HEK293 (cell line): ENCODE data around the gene SENP5.

Experiments used
- CTCF ChIA-PET: fragments of 350-600 bp; formaldehyde crosslinking; extraction: SDS; loops from one replicate; lab custom pipeline; 2021; ENCODE audit warnings: antibody characterized with exemption; lab: Yijun Ruan, JAX
- POLR2A ChIA-PET: fragments of 300-600 bp; formaldehyde crosslinking; extraction: SDS; loops from one replicate; lab custom pipeline; 2020; ENCODE audit warnings: antibody characterized with exemption, inconsistent platforms; lab: Yijun Ruan, JAX
- H3K27ac ChIP-seq: fragments of 200-500 bp; sonication (Bioruptor generic); 2 replicates; pipeline ENCODE4 v1.5.1; 2014; ENCODE audit warnings: low read depth, low read length, control low read depth, inconsistent platforms; ENCODE audit errors: extremely low read depth
- H3K36me3 ChIP-seq, 2 experiments: fragments of 200-500 bp in 1 of 2; sonication (Bioruptor generic) in 1 of 2; 1 replicate in 1 of 2; 2 replicates in 1 of 2; pipeline ENCODE4 v1.5.1; 2014 to 2017; ENCODE audit warnings: inconsistent platforms in 2 of 2, low read length in 2 of 2; ENCODE audit not compliant: control insufficient read depth in 2 of 2, insufficient read depth in 1 of 2
- H3K4me1 ChIP-seq: fragments of 200-500 bp; sonication (Bioruptor generic); 2 replicates; pipeline ENCODE4 v1.5.1; 2014; ENCODE audit warnings: mild to moderate bottlenecking, low read length, inconsistent platforms; ENCODE audit not compliant: control insufficient read depth, insufficient read depth
- H3K4me3 ChIP-seq: 2 replicates; pipeline ENCODE4 v1.5.1; 2011; ENCODE audit warnings: low read depth, mild to moderate bottlenecking, control low read depth, low read length, moderate library complexity
- H3K9me3 ChIP-seq: fragments of 200-500 bp; sonication (Bioruptor generic); 2 replicates; pipeline ENCODE4 v1.5.1; 2014; ENCODE audit warnings: low read depth, low read length, inconsistent platforms; ENCODE audit not compliant: control insufficient read depth, insufficient read depth
- HOXA7 ChIP-seq: sonication (generic); formaldehyde crosslinking; IDR thresholded peaks from 2 replicates; pipeline ENCODE4 v1.8.1; 2022; ENCODE audit warnings: missing genetic modification reagents, borderline replicate concordance
- KLF1 ChIP-seq: fragments of 450-650 bp; formaldehyde crosslinking; IDR thresholded peaks from 2 replicates; pipeline ENCODE4 v1.5.1; 2016; ENCODE audit warnings: missing biosample characterization, missing genetic modification characterization
- OSR2 ChIP-seq: fragments of 450-650 bp; formaldehyde crosslinking; IDR thresholded peaks from 2 replicates; pipeline ENCODE4 v1.5.1; 2016; ENCODE audit warnings: missing biosample characterization, missing genetic modification characterization
- RBAK ChIP-seq: fragments of 450-650 bp; formaldehyde crosslinking; IDR thresholded peaks from 2 replicates; pipeline ENCODE4 v1.5.1; 2016; ENCODE audit warnings: missing biosample characterization, missing genetic modification characterization
- SCRT2 ChIP-seq: fragments of 450-650 bp; formaldehyde crosslinking; IDR thresholded peaks from 2 replicates; pipeline ENCODE4 v1.5.1; 2016; ENCODE audit warnings: missing biosample characterization, missing genetic modification characterization
- SP2 ChIP-seq: fragments of 450-650 bp; formaldehyde crosslinking; IDR thresholded peaks from 2 replicates; pipeline ENCODE4 v1.5.1; 2016; ENCODE audit warnings: missing biosample characterization, missing genetic modification characterization
- ZBTB1 ChIP-seq: fragments of 450-650 bp; formaldehyde crosslinking; IDR thresholded peaks from 2 replicates; pipeline ENCODE4 v1.5.1; 2016; ENCODE audit warnings: missing biosample characterization, missing genetic modification characterization
- ZBTB49 ChIP-seq: fragments of 450-650 bp; formaldehyde crosslinking; IDR thresholded peaks from 2 replicates; pipeline ENCODE4 v1.5.1; 2016; ENCODE audit warnings: missing biosample characterization, missing genetic modification characterization, low read depth
- ZNF114 ChIP-seq: fragments of 450-650 bp; formaldehyde crosslinking; IDR thresholded peaks from 2 replicates; pipeline ENCODE4 v1.5.0; 2017; ENCODE audit warnings: missing biosample characterization, missing genetic modification characterization
- ZNF121 ChIP-seq: fragments of 450-650 bp; formaldehyde crosslinking; IDR thresholded peaks from 2 replicates; pipeline ENCODE4 v1.5.1; 2016; ENCODE audit warnings: missing biosample characterization, missing genetic modification characterization
- ZNF341 ChIP-seq: fragments of 450-650 bp; formaldehyde crosslinking; IDR thresholded peaks from 2 replicates; pipeline ENCODE4; 2016; ENCODE audit warnings: low read depth, missing biosample characterization, missing genetic modification characterization
- ZNF350 ChIP-seq: fragments of 450-650 bp; formaldehyde crosslinking; IDR thresholded peaks from 2 replicates; pipeline ENCODE4 v1.5.0; 2017; ENCODE audit warnings: missing biosample characterization, mild to moderate bottlenecking, missing genetic modification characterization
- ZNF391 ChIP-seq: fragments of 450-650 bp; formaldehyde crosslinking; IDR thresholded peaks from 2 replicates; pipeline ENCODE4 v1.5.1; 2016; ENCODE audit warnings: low read depth, missing biosample characterization, missing genetic modification characterization, borderline replicate concordance
- ZNF416 ChIP-seq: fragments of 450-650 bp; formaldehyde crosslinking; IDR thresholded peaks from 2 replicates; pipeline ENCODE4 v1.5.1; 2016; ENCODE audit warnings: missing biosample characterization, missing genetic modification characterization
- ZNF433 ChIP-seq: fragments of 450-650 bp; formaldehyde crosslinking; IDR thresholded peaks from 2 replicates; pipeline ENCODE4 v1.5.1; 2016; ENCODE audit warnings: missing biosample characterization, missing genetic modification characterization, low read depth
- ZNF510 ChIP-seq: fragments of 450-650 bp; formaldehyde crosslinking; IDR thresholded peaks from 2 replicates; pipeline ENCODE4 v1.5.1; 2018; ENCODE audit warnings: mild to moderate bottlenecking, missing genetic modification characterization, missing biosample characterization; ENCODE audit not compliant: insufficient replicate concordance
- ZNF514 ChIP-seq: fragments of 450-650 bp; formaldehyde crosslinking; IDR thresholded peaks from 2 replicates; pipeline ENCODE4 v1.5.1; 2016; ENCODE audit warnings: missing biosample characterization, missing genetic modification characterization
- ZNF548 ChIP-seq: fragments of 450-650 bp; formaldehyde crosslinking; IDR thresholded peaks from 2 replicates; pipeline ENCODE4 v1.5.1; 2016; ENCODE audit warnings: missing biosample characterization, missing genetic modification characterization
- TF ChIP-seq, protein P1 (sequence below): fragments of 450-650 bp; formaldehyde crosslinking; IDR thresholded peaks from 2 replicates; pipeline ENCODE4 v1.5.1; 2016; ENCODE audit warnings: missing biosample characterization, missing genetic modification characterization
- TF ChIP-seq, protein P2 (sequence below): fragments of 450-650 bp; IDR thresholded peaks from 2 replicates; pipeline ENCODE4 v1.5.1; 2018; ENCODE audit warnings: missing biosample characterization, missing genetic modification characterization
- TF ChIP-seq, protein P3 (sequence below): fragments of 450-650 bp; formaldehyde crosslinking; IDR thresholded peaks from 2 replicates; pipeline ENCODE4 v1.5.1; 2016; ENCODE audit warnings: missing biosample characterization, missing genetic modification characterization
- TF ChIP-seq, protein P4 (sequence below): fragments of 450-650 bp; formaldehyde crosslinking; IDR thresholded peaks from 2 replicates; pipeline ENCODE4 v1.5.1; 2016; ENCODE audit warnings: missing biosample characterization, missing genetic modification characterization

SENP5 gene

GRCh38 chr3:196932600-196932999 is 64.9 kb downstream of the SENP5 start:
- no peak for TF ChIP-seq ZNF350 (tag by site-specific recombination)
- TF ChIP-seq, protein P1, sequence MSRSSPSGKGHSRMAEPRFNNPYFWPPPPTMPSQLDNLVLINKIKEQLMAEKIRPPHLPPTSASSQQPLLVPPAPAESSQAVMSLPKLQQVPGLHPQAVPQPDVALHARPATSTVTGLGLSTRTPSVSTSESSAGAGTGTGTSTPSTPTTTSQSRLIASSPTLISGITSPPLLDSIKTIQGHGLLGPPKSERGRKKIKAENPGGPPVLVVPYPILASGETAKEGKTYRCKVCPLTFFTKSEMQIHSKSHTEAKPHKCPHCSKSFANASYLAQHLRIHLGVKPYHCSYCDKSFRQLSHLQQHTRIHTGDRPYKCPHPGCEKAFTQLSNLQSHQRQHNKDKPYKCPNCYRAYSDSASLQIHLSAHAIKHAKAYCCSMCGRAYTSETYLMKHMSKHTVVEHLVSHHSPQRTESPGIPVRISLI (tag by site-specific recombination): 0 out of 2 replicates have a peak, but pooled peaks have one; percentile 37
- POLR2A ChIA-PET: no interaction called here
- Histone ChIP-seq H3K4me1 (no peaks in the 10 kb centered on the region), H3K27ac (no peak overlapping the region), H3K36me3 (peaks cover 7 to 92% of the 10 kb centered on the region in 2 experiments; a peak in 2 of 3 replicates), H3K4me3 (no peak overlapping the region), H3K9me3 (no peaks in the 10 kb centered on the region)
- CTCF ChIA-PET: no interaction called here

GRCh38 chr3:196936288-196936687 is 68.6 kb downstream of the SENP5 start:
- TF ChIP-seq ZNF121 (tag by site-specific recombination) (peak; percentile 84), RBAK (tag by site-specific recombination) (no peak), ZNF510 (tag by site-specific recombination) (no peak), ZNF514 (tag by site-specific recombination) (no peak)
- ChIA-PET CTCF (no interaction called here), POLR2A (no interaction called here)
- Histone ChIP-seq H3K4me1 (no peaks in the 10 kb centered on the region), H3K4me3 (no peak overlapping the region), H3K27ac (no peak overlapping the region), H3K9me3 (no peaks in the 10 kb centered on the region), H3K36me3 (peaks cover 7 to 92% of the 10 kb centered on the region in 2 experiments)

- H3K4me1 ChIP-seq: no peaks in the 10 kb centered on the region
- no peak overlapping the region for H3K4me3 ChIP-seq
- no peaks in the 10 kb centered on the region for H3K9me3 ChIP-seq
- H3K27ac ChIP-seq: no peak overlapping the region
- peaks cover 7 to 75% of the 10 kb centered on the region in 2 experiments for H3K36me3 ChIP-seq
- ChIA-PET POLR2A (no interaction called here), CTCF (interaction anchor here (0.7 kb wide), 1 partner anchor 106 kb away, joined by 4 read pairs; no protein-coding TSS in a partner anchor)
- no peak for TF ChIP-seq SP2 (tag by site-specific recombination)
- no peak for TF ChIP-seq KLF1
- TF ChIP-seq ZNF114: no peak
- TF ChIP-seq ZNF416 (tag by site-specific recombination): no peak
- TF ChIP-seq HOXA7 (CRISPR knock-in tag): no peak
- no peak for TF ChIP-seq SCRT2 (tag by site-specific recombination)
- TF ChIP-seq, protein P2, sequence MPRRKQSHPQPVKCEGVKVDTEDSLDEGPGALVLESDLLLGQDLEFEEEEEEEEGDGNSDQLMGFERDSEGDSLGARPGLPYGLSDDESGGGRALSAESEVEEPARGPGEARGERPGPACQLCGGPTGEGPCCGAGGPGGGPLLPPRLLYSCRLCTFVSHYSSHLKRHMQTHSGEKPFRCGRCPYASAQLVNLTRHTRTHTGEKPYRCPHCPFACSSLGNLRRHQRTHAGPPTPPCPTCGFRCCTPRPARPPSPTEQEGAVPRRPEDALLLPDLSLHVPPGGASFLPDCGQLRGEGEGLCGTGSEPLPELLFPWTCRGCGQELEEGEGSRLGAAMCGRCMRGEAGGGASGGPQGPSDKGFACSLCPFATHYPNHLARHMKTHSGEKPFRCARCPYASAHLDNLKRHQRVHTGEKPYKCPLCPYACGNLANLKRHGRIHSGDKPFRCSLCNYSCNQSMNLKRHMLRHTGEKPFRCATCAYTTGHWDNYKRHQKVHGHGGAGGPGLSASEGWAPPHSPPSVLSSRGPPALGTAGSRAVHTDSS: no peak
- TF ChIP-seq OSR2 (tag by site-specific recombination): no peak
- no peak for TF ChIP-seq ZNF391 (tag by site-specific recombination)
- TF ChIP-seq, protein P3, sequence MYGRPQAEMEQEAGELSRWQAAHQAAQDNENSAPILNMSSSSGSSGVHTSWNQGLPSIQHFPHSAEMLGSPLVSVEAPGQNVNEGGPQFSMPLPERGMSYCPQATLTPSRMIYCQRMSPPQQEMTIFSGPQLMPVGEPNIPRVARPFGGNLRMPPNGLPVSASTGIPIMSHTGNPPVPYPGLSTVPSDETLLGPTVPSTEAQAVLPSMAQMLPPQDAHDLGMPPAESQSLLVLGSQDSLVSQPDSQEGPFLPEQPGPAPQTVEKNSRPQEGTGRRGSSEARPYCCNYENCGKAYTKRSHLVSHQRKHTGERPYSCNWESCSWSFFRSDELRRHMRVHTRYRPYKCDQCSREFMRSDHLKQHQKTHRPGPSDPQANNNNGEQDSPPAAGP (tag by site-specific recombination): no peak
- no peak for TF ChIP-seq ZNF433 (tag by site-specific recombination)
- no peak for TF ChIP-seq ZNF548 (tag by site-specific recombination)
- TF ChIP-seq, protein P4, sequence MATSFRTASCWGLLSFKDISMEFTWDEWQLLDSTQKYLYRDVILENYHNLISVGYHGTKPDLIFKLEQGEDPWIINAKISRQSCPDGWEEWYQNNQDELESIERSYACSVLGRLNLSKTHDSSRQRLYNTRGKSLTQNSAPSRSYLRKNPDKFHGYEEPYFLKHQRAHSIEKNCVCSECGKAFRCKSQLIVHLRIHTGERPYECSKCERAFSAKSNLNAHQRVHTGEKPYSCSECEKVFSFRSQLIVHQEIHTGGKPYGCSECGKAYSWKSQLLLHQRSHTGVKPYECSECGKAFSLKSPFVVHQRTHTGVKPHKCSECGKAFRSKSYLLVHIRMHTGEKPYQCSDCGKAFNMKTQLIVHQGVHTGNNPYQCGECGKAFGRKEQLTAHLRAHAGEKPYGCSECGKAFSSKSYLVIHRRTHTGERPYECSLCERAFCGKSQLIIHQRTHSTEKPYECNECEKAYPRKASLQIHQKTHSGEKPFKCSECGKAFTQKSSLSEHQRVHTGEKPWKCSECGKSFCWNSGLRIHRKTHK (tag by site-specific recombination): no peak
- no peak for TF ChIP-seq ZBTB49 (tag by site-specific recombination)
- no peak for TF ChIP-seq ZNF341 (tag by site-specific recombination)
- no peak for TF ChIP-seq ZBTB1 (tag by site-specific recombination)
Observed at GRCh38 chr3:196938124-196938523, 70.4 kb downstream of the SENP5 start.
